MM.1S (cell line): ENCODE results near the gene ARHGAP42.

Source experiments
- DNase-seq: peaks from one replicate; pipeline ENCODE4 v3.0.0-alpha.2; 2015
- H2AFZ ChIP-seq: fragments of 300-600 bp; sonication (generic); 2 replicates; pipeline ENCODE4 v1.6.0; 2016; ENCODE audit warnings: antibody characterized with exemption, low read length
- H3F3A ChIP-seq: fragments of 300-600 bp; sonication (generic); 2 replicates; pipeline ENCODE4 v1.6.1; 2016; ENCODE audit warnings: mild to moderate bottlenecking, antibody characterized with exemption, low read length, moderate library complexity, mixed read lengths; ENCODE audit not compliant: insufficient read depth
- H3K27ac ChIP-seq: fragments of 300-600 bp; sonication (generic); 2 replicates; pipeline ENCODE4 v1.5.1; 2016; ENCODE audit warnings: mild to moderate bottlenecking, low read length
- H3K27me3 ChIP-seq: fragments of 300-600 bp; sonication (generic); replicated peaks from 2 replicates; pipeline ENCODE4 v1.6.0; 2016; ENCODE audit warnings: low read length; ENCODE audit not compliant: insufficient read depth
- H3K36me3 ChIP-seq: fragments of 300-600 bp; sonication (generic); replicated peaks from 2 replicates; pipeline ENCODE4 v1.6.1; 2016; ENCODE audit warnings: mild to moderate bottlenecking, low read length, mixed read lengths; ENCODE audit not compliant: insufficient read depth
- H3K4me1 ChIP-seq: fragments of 300-600 bp; sonication (generic); 2 replicates; pipeline ENCODE4 v1.6.1; 2016; ENCODE audit warnings: low read length, mixed read lengths
- H3K4me2 ChIP-seq: fragments of 300-600 bp; sonication (generic); 2 replicates; pipeline ENCODE4 v1.6.0; 2016; ENCODE audit warnings: low read depth, low read length
- H3K4me3 ChIP-seq: fragments of 300-600 bp; sonication (generic); 2 replicates; pipeline ENCODE4 v1.5.1; 2016; ENCODE audit warnings: low read length, mixed read lengths
- H3K79me2 ChIP-seq: fragments of 300-600 bp; sonication (generic); 2 replicates; pipeline ENCODE4 v1.6.1; 2016; ENCODE audit warnings: mixed run types, low read length, mixed read lengths
- H3K9ac ChIP-seq: fragments of 300-600 bp; sonication (generic); 2 replicates; pipeline ENCODE4 v1.6.1; 2016; ENCODE audit warnings: low read length, mixed read lengths
- H3K9me2 ChIP-seq: fragments of 300-600 bp; sonication (generic); replicated peaks from 2 replicates; pipeline ENCODE4 v1.6.1; 2016; ENCODE audit warnings: mild to moderate bottlenecking, low read length, mixed read lengths; ENCODE audit not compliant: insufficient read depth
- H3K9me3 ChIP-seq: fragments of 300-600 bp; sonication (generic); replicated peaks from 2 replicates; pipeline ENCODE4 v1.6.1; 2016; ENCODE audit warnings: mild to moderate bottlenecking, low read length, mixed read lengths; ENCODE audit not compliant: insufficient read depth
- H4K20me1 ChIP-seq: fragments of 300-600 bp; sonication (generic); 2 replicates; pipeline ENCODE4 v1.6.1; 2016; ENCODE audit warnings: mild to moderate bottlenecking, low read length, moderate library complexity, mixed read lengths; ENCODE audit not compliant: insufficient read depth
- EZH2 ChIP-seq: fragments of 300-600 bp; sonication (generic); optimal IDR thresholded peaks from 2 replicates; pipeline ENCODE3; 2017; ENCODE audit warnings: low read depth, mild to moderate bottlenecking, antibody characterized with exemption, low read length, mixed read lengths
- EZH2phosphoT487 ChIP-seq: fragments of 300-600 bp; sonication (generic); IDR thresholded peaks from 2 replicates; pipeline ENCODE4 v1.6.1; 2018; ENCODE audit warnings: antibody characterized with exemption, low read length
- TF ChIP-seq, protein P1 (sequence below): fragments of 300-600 bp; sonication (generic); IDR thresholded peaks from 2 replicates; pipeline ENCODE4 v1.5.1; 2016; ENCODE audit warnings: antibody characterized with exemption, low read length, mixed read lengths

Gene ARHGAP42

DNA sequence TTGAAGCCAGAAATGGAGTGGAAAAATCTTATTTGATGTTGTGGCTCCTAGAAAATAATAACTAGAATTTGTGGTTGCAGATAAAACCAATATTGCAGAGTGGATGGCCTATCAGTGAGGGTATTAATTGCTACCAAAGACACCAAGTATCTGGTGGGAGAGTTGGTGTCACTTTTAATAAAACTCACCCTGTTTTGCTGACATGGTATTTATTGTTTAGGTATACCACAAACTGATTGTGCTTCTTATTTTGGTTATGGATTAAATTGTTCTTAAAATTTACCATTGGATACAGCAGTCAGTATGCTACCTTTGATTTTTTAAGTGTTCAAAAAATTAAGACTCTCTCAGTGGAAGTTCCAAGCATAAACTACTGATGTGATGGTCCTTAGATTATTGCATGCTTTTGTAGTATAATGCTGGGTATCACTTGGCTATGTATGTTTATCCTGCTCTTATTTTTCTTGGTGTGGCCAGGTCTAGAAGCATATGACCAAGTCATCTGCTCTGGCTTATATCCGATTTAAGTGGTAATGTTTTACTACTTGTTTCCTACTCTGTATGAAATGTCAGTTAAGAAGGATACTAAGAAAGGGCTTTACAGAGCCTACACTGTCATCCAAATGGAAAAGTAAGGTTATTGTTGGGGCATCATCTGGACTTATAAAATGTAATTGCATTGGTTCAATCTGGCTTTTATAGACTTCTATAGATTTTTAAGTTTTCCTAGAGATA is 101.6 kb downstream of the ARHGAP42 start:
- no peaks in the 10 kb centered on the region for H3K79me2 ChIP-seq
- no peaks in the 10 kb centered on the region for H4K20me1 ChIP-seq
- no peaks in the 10 kb centered on the region for H3K4me1 ChIP-seq
- H3K36me3 ChIP-seq: no peaks in the 10 kb centered on the region
- no peak for TF ChIP-seq EZH2phosphoT487
- TF ChIP-seq EZH2: no peak
- TF ChIP-seq, protein P1, sequence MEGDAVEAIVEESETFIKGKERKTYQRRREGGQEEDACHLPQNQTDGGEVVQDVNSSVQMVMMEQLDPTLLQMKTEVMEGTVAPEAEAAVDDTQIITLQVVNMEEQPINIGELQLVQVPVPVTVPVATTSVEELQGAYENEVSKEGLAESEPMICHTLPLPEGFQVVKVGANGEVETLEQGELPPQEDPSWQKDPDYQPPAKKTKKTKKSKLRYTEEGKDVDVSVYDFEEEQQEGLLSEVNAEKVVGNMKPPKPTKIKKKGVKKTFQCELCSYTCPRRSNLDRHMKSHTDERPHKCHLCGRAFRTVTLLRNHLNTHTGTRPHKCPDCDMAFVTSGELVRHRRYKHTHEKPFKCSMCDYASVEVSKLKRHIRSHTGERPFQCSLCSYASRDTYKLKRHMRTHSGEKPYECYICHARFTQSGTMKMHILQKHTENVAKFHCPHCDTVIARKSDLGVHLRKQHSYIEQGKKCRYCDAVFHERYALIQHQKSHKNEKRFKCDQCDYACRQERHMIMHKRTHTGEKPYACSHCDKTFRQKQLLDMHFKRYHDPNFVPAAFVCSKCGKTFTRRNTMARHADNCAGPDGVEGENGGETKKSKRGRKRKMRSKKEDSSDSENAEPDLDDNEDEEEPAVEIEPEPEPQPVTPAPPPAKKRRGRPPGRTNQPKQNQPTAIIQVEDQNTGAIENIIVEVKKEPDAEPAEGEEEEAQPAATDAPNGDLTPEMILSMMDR: no peak
- H3K27ac ChIP-seq: no peak overlapping the region
- H3K9me3 ChIP-seq: no peaks in the 10 kb centered on the region
- no peak overlapping the region for H3K4me2 ChIP-seq
- H3K9ac ChIP-seq: no peak overlapping the region
- no peaks in the 10 kb centered on the region for H3K27me3 ChIP-seq
- H3F3A ChIP-seq: no peaks in the 10 kb centered on the region
- DNase-seq: no peak
- H3K9me2 ChIP-seq: no peaks in the 10 kb centered on the region
- H3K4me3 ChIP-seq: no peak overlapping the region
- H2AFZ ChIP-seq: no peak overlapping the region

DNA sequence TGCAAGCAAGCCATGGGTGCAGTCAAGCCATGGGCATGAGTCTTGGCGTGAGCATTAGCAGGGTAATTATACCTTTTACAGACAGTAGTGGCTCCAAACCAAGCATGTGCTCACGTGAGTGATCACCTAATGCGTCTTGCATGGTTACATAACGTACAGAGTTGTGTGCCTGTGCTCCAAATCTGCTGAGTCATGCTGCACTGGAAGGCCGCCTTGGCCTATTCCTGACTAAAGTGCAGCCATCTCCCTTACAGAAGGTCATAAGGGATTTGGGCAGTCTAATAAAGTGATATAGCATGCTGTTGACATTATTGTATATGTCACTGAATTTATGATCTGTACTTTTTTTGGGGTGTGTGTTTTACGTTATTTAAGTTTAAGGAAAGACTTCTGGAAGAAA is 102.4 kb downstream of the ARHGAP42 start:
- H3K9ac ChIP-seq: no peak overlapping the region
- TF ChIP-seq EZH2 (no peak), EZH2phosphoT487 (no peak)
- TF ChIP-seq, protein P1: no peak
- H3K27ac ChIP-seq: no peak overlapping the region
- no peak overlapping the region for H3K4me2 ChIP-seq
- H2AFZ ChIP-seq: no peak overlapping the region
- H3K4me3 ChIP-seq: no peak overlapping the region
- H3K9me2 ChIP-seq: no peaks in the 10 kb centered on the region
- no peaks in the 10 kb centered on the region for H3F3A ChIP-seq
- no peaks in the 10 kb centered on the region for H3K9me3 ChIP-seq
- no peaks in the 10 kb centered on the region for H3K4me1 ChIP-seq
- DNase-seq: no peak
- no peaks in the 10 kb centered on the region for H3K36me3 ChIP-seq
- no peaks in the 10 kb centered on the region for H3K79me2 ChIP-seq
- no peaks in the 10 kb centered on the region for H3K27me3 ChIP-seq
- no peaks in the 10 kb centered on the region for H4K20me1 ChIP-seq

DNA sequence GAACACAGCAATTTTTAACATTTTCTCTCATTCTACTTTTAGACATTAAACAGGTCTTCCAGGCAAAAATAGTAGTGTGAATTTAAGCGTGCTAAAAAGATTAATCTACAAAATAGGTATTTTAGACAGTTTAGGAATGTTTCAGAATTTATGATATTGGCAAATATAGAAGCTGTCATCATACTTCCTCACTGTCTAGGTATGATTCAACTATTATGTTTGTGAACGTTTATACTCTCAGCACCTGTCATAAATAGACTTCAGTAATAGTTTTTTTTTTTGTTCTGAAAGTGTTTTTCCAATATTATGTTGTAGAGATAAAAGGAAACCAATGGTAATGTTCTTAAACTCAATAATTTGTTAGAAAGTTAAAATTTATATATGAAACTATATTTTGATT is 103.0 kb downstream of the ARHGAP42 start:
- no peak overlapping the region for H3K27ac ChIP-seq
- TF ChIP-seq EZH2 (no peak), EZH2phosphoT487 (no peak)
- TF ChIP-seq, protein P1: no peak
- no peaks in the 10 kb centered on the region for H3F3A ChIP-seq
- no peaks in the 10 kb centered on the region for H3K9me3 ChIP-seq
- no peaks in the 10 kb centered on the region for H3K4me1 ChIP-seq
- H3K27me3 ChIP-seq: no peaks in the 10 kb centered on the region
- H3K9me2 ChIP-seq: no peaks in the 10 kb centered on the region
- H4K20me1 ChIP-seq: no peaks in the 10 kb centered on the region
- H3K9ac ChIP-seq: no peak overlapping the region
- H3K36me3 ChIP-seq: no peaks in the 10 kb centered on the region
- no peaks in the 10 kb centered on the region for H3K79me2 ChIP-seq
- no peak overlapping the region for H2AFZ ChIP-seq
- H3K4me2 ChIP-seq: no peak overlapping the region
- DNase-seq: no peak
- no peak overlapping the region for H3K4me3 ChIP-seq
